ENCODE results near the gene SBNO1. TPM values are rescaled to one million over a fixed set of nuclear protein-coding genes. Genes with fewer than 3 reads are reported as not detected.
A peak's percentile ranks its signal among the peaks of the same experiment; 100 is the strongest.

The SBNO1 gene
- total and polyA plus RNA-seq, 3 donors from 2014 or later: 91.4 to 114 (median 91.4) TPM

- H3K27ac ChIP-seq: no peak overlapping the region
Measured at GRCh38 chr12:123393747-123394146, 29.1 kb upstream of the SBNO1 start.

DNA sequence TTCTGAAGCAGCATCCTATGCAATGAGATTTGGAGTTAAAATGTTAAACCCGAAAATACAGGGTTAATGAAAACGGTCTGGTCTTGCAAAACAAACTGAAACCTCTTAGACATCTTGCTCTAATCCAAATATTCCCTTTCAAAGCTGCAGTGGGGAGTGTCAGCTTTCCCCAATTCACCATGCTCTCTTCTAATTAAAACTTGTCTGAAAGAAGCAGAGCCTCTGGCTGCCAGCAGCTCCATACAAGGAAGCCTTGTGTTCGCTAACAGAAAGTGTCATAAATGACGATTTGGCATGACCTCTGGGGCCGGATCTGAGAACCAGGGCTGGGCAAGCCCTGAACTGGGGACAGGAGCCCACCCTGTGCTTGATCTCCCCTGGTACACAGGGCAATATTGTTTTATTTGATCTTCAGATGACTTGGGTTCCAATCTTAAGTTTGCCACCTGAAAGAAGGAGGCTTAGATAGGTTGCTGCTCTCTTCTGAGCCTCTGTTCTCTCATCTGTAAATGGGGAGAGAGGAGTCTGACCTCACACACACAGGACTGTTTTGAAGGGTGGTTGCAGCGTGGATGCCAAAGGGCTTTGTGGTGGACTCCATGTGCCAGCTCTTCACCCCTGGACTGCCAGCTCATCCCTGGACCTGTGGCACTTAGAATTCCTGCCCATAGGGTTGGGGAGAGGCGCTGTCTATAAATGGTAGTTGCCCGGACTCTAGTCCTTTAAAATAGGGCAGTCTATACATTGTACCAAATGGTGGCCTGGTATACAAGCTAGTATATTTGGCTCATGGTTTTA, 27.1 kb upstream of the SBNO1 start:
- peaks cover 25% of the 10 kb centered on the region for H3K4me1 ChIP-seq

More at GRCh38 chr12:123393747-123394146, 29.1 kb upstream of the SBNO1 start:
- DNase-seq: no peak
- Histone ChIP-seq H3K27me3 (no peaks in the 10 kb centered on the region), H3K9me3 (no peaks in the 10 kb centered on the region), H3K36me3 (ENCODE audit: low read depth, missing control alignments) (no peaks in the 10 kb centered on the region), H3K4me3 (no peak overlapping the region), H3K4me1 (peaks cover 31% of the 10 kb centered on the region)
- TF ChIP-seq POLR2A (IDR thresholded peaks at IDR 0.05) (no peak), CTCF (IDR thresholded peaks at IDR 0.05) (no peak)
- intact Hi-C loops (cut with DNase I; ENCODE audit: low total_unique reads): no loop called here
- 74 to 78% methylated on average over 4 of the region's 4 CpGs for WGBS, 2 donors

GRCh38 chr12:123390498-123391426, 26.1 kb upstream of the SBNO1 start:
- Histone ChIP-seq H3K27me3 (no peaks in the 10 kb centered on the region), H3K4me3 (peak overlapping the region in 1 of 2 donors; percentile 74), H3K9me3 (no peaks in the 10 kb centered on the region), H3K4me1 (peaks cover 24% of the 10 kb centered on the region), H3K36me3 (ENCODE audit: low read depth, missing control alignments) (no peaks in the 10 kb centered on the region), H3K27ac (peak overlapping the region; percentile 86 to 90)
- no peak for TF ChIP-seq CTCF (IDR thresholded peaks at IDR 0.05)
- no peak for TF ChIP-seq POLR2A (IDR thresholded peaks at IDR 0.05)
- intact Hi-C loops (cut with DNase I; ENCODE audit: low total_unique reads): no loop called here
- WGBS, 2 donors: 45 to 48% methylated on average over 23 of the region's 23 CpGs
- DNase-seq: no peak

More for the DNA sequence above, 27.1 kb upstream of the SBNO1 start:
- 77 to 80% methylated on average over 8 of the region's 8 CpGs for WGBS, 2 donors
- Histone ChIP-seq H3K36me3 (ENCODE audit: low read depth, missing control alignments) (no peaks in the 10 kb centered on the region), H3K4me3 (no peak overlapping the region), H3K27me3 (no peaks in the 10 kb centered on the region), H3K27ac (no peak overlapping the region), H3K9me3 (no peaks in the 10 kb centered on the region)
- intact Hi-C loops (cut with DNase I; ENCODE audit: low total_unique reads): no loop called here
- DNase-seq: no peak
- TF ChIP-seq POLR2A (IDR thresholded peaks at IDR 0.05): no peak
- TF ChIP-seq CTCF (IDR thresholded peaks at IDR 0.05): no peak

DNA sequence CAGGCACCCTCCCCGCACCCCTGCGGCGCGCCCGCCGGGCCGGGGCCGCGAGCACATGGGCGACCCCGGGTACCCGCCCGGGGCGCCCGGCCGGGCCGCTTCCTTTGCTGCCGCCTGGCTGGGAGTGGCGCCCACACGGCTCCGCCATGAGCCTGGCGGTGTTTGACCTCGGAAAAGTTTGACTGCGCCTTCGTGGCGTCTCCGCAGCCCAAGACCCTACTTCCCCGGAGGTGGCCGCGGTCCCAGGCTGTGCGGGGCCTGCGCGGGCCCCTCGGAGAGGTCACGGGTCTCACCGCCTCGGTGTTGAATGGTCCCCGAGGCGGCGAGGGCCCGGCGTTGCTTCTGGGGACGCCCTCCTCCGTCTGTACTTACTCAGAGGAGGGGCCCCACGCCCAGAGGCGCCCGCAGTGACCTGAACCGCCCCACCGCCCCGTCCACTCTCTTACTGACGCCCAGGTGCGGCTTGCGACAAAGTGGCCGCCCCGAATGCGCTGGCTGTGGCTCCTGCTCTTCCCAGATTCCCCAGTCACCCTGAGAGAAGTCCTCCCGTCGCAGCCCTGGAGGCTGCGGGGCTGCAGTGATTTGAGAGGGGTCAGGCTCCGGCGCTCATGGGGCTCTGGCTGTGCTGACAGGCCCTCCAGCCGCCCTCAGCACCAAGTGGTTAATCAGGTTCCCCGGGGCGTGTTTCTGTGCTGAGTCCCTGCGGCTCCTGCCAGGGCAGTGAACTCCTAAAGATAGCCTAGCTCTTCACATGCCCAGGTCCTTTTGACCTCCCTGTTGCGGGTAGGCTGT, 25.1 kb upstream of the SBNO1 start:
- intact Hi-C loops (cut with DNase I; ENCODE audit: low total_unique reads): no loop called here
- peak; percentile 57 for DNase-seq

More for the DNA sequence above, 25.1 kb upstream of the SBNO1 start:
- Histone ChIP-seq H3K4me1 (peaks cover 28% of the 10 kb centered on the region), H3K4me3 (peak overlapping the region; percentile 69 to 74), H3K9me3 (no peaks in the 10 kb centered on the region), H3K27ac (peak overlapping the region; percentile 86 to 90), H3K36me3 (ENCODE audit: low read depth, missing control alignments) (no peaks in the 10 kb centered on the region), H3K27me3 (no peaks in the 10 kb centered on the region)
- WGBS, 2 donors: 3 to 14% methylated on average over 1 to 32 of the region's 66 CpGs
- no peak for TF ChIP-seq POLR2A (IDR thresholded peaks at IDR 0.05)
- TF ChIP-seq CTCF (IDR thresholded peaks at IDR 0.05): no peak
